Spleen (tissue), 11 donors: Measurements from ENCODE around the gene PRSS27. TPM values are rescaled to one million over a fixed set of nuclear protein-coding genes. Genes with fewer than 3 reads are reported as not detected.
"Not testable (repeated sequence)": the region's sequence is repeated elsewhere in the genome, so short reads cannot be mapped to it uniquely, and the experiment has no call there.

Experiments
- DNase-seq: peaks from one replicate; pipeline ENCODE4 v3.0.0-alpha.2; 2020
- H3K27ac ChIP-seq, 8 donors: fragments of 200-600 bp; sonication (generic) in 7 of 8; 1 replicate in 4 of 8; 2 replicates in 4 of 8; pipeline versions ENCODE4 v1.5.0 to v1.8.0; 2016 to 2021; ENCODE audit warnings: inconsistent platforms in 4 of 8, mild to moderate bottlenecking in 4 of 8, moderate library complexity in 1 of 8
- H3K27me3 ChIP-seq, 7 donors: fragments of 200-600 bp; sonication (generic) in 6 of 7; replicated peaks in 1 of 7; 1 replicate in 4 of 7; 2 replicates in 3 of 7; pipeline versions ENCODE4 v1.5.0 to v1.8.0; 2016 to 2021; ENCODE audit warnings: inconsistent platforms in 3 of 7, mild to moderate bottlenecking in 1 of 7
- H3K36me3 ChIP-seq, 6 donors: fragments of 200-600 bp; sonication (generic) in 5 of 6; 1 replicate in 4 of 6; 2 replicates in 2 of 6; pipeline versions ENCODE4 v1.5.0 to v1.8.0; 2016 to 2021; ENCODE audit warnings: inconsistent platforms in 2 of 6
- H3K4me1 ChIP-seq, 6 donors: fragments of 200-600 bp; sonication (generic) in 5 of 6; 1 replicate in 3 of 6; 2 replicates in 3 of 6; pipeline versions ENCODE4 v1.5.0 to v1.8.0; 2016 to 2021; ENCODE audit warnings: inconsistent platforms in 3 of 6
- H3K4me3 ChIP-seq, 8 donors: fragments of 200-600 bp; sonication (generic) in 7 of 8; 1 replicate in 4 of 8; 2 replicates in 4 of 8; pipeline versions ENCODE4 v1.5.0 to v1.8.0; 2016 to 2021; ENCODE audit warnings: inconsistent platforms in 4 of 8, mild to moderate bottlenecking in 4 of 8, moderate library complexity in 2 of 8
- H3K9me3 ChIP-seq, 8 donors: fragments of 200-600 bp; sonication (generic) in 7 of 8; 1 replicate in 4 of 8; 2 replicates in 4 of 8; pipeline versions ENCODE4 v1.5.0 to v1.8.0; 2016 to 2021; ENCODE audit warnings: inconsistent platforms in 4 of 8
- CTCF ChIP-seq, 11 experiments: fragments of 200-600 bp in 7 of 11; fragments of 450-650 bp in 4 of 11; sonication (generic) in 4 of 11; IDR thresholded peaks in 8 of 11; conservative IDR thresholded peaks in 3 of 11; 1 replicate in 7 of 11; 2 replicates in 4 of 11; pipeline versions ENCODE4 v1.4.0 to v1.8.0; 2016 to 2021; ENCODE audit warnings: antibody characterized with exemption in 11 of 11, inconsistent platforms in 4 of 11, mild to moderate bottlenecking in 1 of 11
- POLR2A ChIP-seq, 3 donors: fragments of 450-650 bp; IDR thresholded peaks; one replicate each; pipeline ENCODE4 v1.5.1; 2017; ENCODE audit warnings: antibody characterized with exemption in 3 of 3, mild to moderate bottlenecking in 1 of 3
- POLR2AphosphoS5 ChIP-seq, 3 donors: sonication (generic); formaldehyde crosslinking; IDR thresholded peaks; one replicate each; pipeline ENCODE4 v1.5.1; 2017; ENCODE audit warnings: antibody characterized with exemption in 3 of 3
- WGBS, 5 donors: extraction: QIAGEN DNeasy Blood & Tissue Kit in 3 of 5; methylation state at CpG; one replicate each; pipeline versions ENCODE4 v1.1.5 to v1.1.7; 2013 to 2018; 5-methylcytosine and 5-hydroxymethylcytosine counted together
- intact Hi-C: fragments of 100-400 bp; cut with DNase I; formaldehyde crosslinking; loops from one replicate; pipeline ENCODE4 v1.15.0; 2023; ENCODE audit warnings: low total_unique reads
- polyA plus RNA-seq, 3 donors: library from polyadenylated mRNA; stranded (reverse); fragments of 200-250 nt; gene quantifications; one replicate each; pipeline ENCODE4 v1.2.1, GENCODE V29; 2013
- total RNA-seq, 7 donors: library from RNA; depleted of rRNA in 3 of 7; stranded (reverse); fragments of >200 nt in 3 of 7; fragmentation: NEBNext Ultra II Directional in 4 of 7; extraction: Animal tissue kit (Norgen Biotek cat#: 25700) in 4 of 7; gene quantifications; one replicate each; pipeline versions ENCODE4 v1.1.0 to v1.2.1, GENCODE V29; 2016 to 2021
- donor health status: healthy with polysubstance abuse.
- donor health status: DM: no; HTN: no; CAD: no; lungs with moderate emphysema.
- donor health status: DM: no; HTN: no; CAD: no.
- donor health status: Bipolar disorder and iron deficiency.
- donor health status: healthy.
- donor health status: DM: no; HTN: no; CAD: no.
- donor health status: DM: yes; HTN: yes; CAD: no.

The PRSS27 gene
- total and polyA plus RNA-seq, 10 donors: 0.84 to 2.1 (median 1.2) TPM

DNA sequence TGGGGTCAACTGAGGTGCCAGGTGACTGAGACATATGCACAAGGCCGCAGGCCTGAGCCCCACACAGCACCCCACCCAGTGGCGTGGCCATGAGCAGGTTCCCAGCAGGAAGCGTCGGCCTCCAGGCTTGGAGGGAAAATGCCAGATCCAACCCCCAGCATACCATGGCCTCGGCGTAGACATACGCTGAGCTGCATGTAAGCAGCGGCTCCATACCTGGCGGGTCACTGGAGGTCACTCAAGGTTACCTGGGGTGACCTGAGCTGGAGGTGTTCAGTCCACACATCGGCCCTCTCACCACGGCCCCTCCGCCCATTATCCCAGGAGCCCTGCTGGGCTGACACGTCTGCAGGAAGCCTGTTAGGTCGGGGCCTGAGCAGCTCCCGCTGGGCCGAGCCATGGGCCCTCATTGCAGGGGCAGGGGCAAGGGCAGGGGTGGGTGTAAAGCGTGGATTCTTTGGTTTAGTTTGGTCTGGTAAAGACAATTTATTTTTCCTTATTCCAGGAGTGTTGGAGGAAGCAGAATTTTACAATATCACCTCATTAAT lies 22.5 kb downstream of the PRSS27 start:
- no peak for DNase-seq
- peaks cover 0 to 76% (median 62%) of the 10 kb centered on the region in 6 donors for H3K36me3 ChIP-seq

DNA sequence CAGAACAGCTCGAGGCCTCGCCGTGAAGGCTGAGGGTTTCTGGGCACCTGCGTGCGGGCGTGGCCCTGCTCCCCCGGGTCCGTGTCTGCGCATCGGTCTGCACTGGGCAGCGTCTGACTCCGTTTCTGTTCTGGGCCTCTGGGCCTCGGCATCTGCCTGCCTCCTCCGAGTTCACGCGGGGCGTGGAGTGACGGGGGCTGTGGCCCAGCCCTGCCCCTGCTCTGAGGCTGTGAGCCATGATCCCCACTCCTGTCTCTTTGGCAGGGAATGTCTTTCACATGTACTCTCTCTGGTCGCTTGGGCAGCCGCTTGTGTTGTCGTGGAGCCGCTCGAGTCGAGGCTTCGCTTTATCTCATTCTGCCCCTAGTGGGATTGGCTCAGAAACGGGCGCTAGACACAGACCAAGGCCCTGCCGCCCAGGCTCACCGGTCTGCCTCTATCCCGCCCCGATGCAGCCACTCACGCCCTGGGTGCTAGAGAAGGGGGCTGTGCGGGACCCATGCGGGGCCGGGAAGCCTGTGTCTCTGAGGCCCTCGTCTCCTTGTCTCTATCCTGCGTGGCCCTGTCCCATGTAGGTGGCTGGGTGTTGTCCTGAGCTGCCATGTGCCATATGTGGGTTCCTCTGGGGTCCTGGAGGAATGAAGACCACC lies 23.3 kb downstream of the PRSS27 start:
- H3K36me3 ChIP-seq: peaks cover 0 to 76% (median 60%) of the 10 kb centered on the region in 6 donors
- 87 to 97% (median 93%) methylated on average over 27 to 34 of the region's 37 CpGs for WGBS, 5 donors
- H3K27me3 ChIP-seq, DNase-seq, H3K27ac ChIP-seq, H3K9me3 ChIP-seq, intact Hi-C loops, H3K4me3 ChIP-seq: not testable (repeated sequence)
- H3K4me1 ChIP-seq: peaks cover 0 to 19% (median 18%) of the 10 kb centered on the region in 6 donors

More for the DNA sequence above, 22.5 kb downstream of the PRSS27 start:
- no peak overlapping the region for H3K4me3 ChIP-seq
- no peak overlapping the region for H3K27ac ChIP-seq
- 93 to 96% (median 95%) methylated on average over 16 to 17 of the region's 17 CpGs for WGBS, 5 donors
- intact Hi-C loops: no loop called here
- H3K4me1 ChIP-seq: peaks cover 0 to 11% (median 10%) of the 10 kb centered on the region in 6 donors
- TF ChIP-seq POLR2A (IDR thresholded peaks at IDR 0.05) (no peak), POLR2AphosphoS5 (IDR thresholded peaks at IDR 0.05) (no peak), CTCF (IDR thresholded peaks at IDR 0.05 in 8 of 11, conservative IDR thresholded peaks at IDR 0.05 in 3 of 11) (no peak)
- no peaks in the 10 kb centered on the region for H3K9me3 ChIP-seq
- H3K27me3 ChIP-seq: no peaks in the 10 kb centered on the region

- peaks cover 0 to 42% (median 31%) of the 10 kb centered on the region in 6 donors for H3K4me1 ChIP-seq
- no peak overlapping the region for H3K4me3 ChIP-seq
- WGBS, 5 donors: 79 to 88% (median 87%) methylated on average over 19 to 24 of the region's 24 CpGs
- H3K9me3 ChIP-seq: no peaks in the 10 kb centered on the region
- peaks cover 0 to 62% (median 41%) of the 10 kb centered on the region in 6 donors for H3K36me3 ChIP-seq
- H3K27ac ChIP-seq: peak overlapping the region in 1 of 8 donors; percentile 33
- DNase-seq: no peak
- intact Hi-C loops: no loop called here
- no peaks in the 10 kb centered on the region for H3K27me3 ChIP-seq
- no peak for TF ChIP-seq CTCF (IDR thresholded peaks at IDR 0.05 in 8 of 11, conservative IDR thresholded peaks at IDR 0.05 in 3 of 11)
- no peak for TF ChIP-seq POLR2A (IDR thresholded peaks at IDR 0.05)
- TF ChIP-seq POLR2AphosphoS5 (IDR thresholded peaks at IDR 0.05): peak in 2 of 3 donors; percentile 30 to 45
These were observed 26.9 kb downstream of the PRSS27 start for GRCh38 chr16:2692948-2693651.

DNA sequence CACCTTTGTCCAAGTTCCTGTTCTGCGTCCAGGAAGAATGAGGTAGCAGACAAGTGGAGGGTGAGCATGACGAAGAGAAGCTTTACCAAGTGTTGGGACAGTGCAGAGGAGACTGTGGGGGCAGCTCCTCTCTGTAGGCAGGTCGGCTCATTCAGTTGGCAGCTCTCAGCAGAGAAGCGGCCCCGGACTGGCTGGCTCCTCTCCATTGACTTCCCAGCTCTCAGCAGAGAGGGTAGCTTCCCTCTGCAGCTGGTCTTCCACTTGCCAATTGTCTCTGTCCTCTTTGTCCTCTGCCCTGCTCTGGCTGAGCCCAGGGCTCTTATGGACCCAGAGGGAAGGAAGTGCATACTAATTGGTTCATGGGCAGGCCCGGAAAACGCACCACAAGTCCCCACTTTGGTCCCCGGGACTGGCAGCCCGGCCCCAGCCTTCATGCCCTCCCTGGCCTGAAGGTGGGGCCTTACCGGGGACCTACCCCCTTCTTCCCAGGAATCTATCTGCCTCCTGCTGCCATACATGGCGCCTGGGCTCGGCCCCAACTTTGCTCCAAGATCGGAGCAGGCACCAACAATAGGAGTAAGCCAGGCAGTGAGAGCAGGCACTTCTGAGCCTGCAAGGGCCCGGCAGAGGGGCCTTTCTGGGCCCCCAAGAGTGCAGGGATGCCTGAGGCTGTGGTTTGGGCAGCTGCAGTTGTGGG lies 27.6 kb downstream of the PRSS27 start:
- TF ChIP-seq POLR2A (IDR thresholded peaks at IDR 0.05): no peak
- TF ChIP-seq CTCF (IDR thresholded peaks at IDR 0.05 in 8 of 11, conservative IDR thresholded peaks at IDR 0.05 in 3 of 11): no peak
- no peak for TF ChIP-seq POLR2AphosphoS5 (IDR thresholded peaks at IDR 0.05)
- intact Hi-C loops: no loop called here
- 70 to 81% (median 78%) methylated on average over 13 to 14 of the region's 14 CpGs for WGBS, 5 donors

More for the DNA sequence above, 27.6 kb downstream of the PRSS27 start:
- Histone ChIP-seq H3K4me3 (no peak overlapping the region), H3K4me1 (peaks cover 5 to 49% (median 38%) of the 10 kb centered on the region in 6 donors), H3K9me3 (no peaks in the 10 kb centered on the region), H3K27ac (peak overlapping the region in 2 of 8 donors; percentile 8 to 33), H3K27me3 (no peaks in the 10 kb centered on the region), H3K36me3 (peaks cover 0 to 55% (median 34%) of the 10 kb centered on the region in 6 donors)
- DNase-seq: no peak
